GM10847 (cell line): ENCODE data around the gene ANKRD55.

Experiments
- POLR2A ChIP-seq: IDR thresholded peaks from 2 replicates; pipeline ENCODE4 v1.6.1; 2011; ENCODE audit not compliant: insufficient read length; ENCODE audit errors: extremely low read depth

Gene ANKRD55

DNA sequence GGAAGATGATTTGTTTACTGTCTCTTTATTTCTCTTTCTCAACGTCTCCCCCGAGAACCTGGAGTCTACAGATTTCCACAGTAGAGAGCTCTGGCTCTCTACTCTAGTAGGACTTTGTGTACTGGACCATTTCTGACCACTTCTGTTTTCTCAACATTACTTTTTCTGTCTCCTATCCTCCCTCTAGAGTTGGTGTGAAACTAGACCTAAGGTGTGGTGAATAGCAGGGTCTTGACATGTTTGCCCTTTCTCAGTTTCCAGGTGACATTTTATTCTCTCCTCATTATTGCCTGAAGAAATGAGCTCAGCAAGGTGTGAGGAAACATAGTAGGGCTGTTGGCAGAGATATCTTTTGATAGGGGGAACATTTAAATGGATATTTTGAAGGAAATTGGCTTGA is 176.3 kb downstream of the ANKRD55 start:
- no peak for TF ChIP-seq POLR2A

DNA sequence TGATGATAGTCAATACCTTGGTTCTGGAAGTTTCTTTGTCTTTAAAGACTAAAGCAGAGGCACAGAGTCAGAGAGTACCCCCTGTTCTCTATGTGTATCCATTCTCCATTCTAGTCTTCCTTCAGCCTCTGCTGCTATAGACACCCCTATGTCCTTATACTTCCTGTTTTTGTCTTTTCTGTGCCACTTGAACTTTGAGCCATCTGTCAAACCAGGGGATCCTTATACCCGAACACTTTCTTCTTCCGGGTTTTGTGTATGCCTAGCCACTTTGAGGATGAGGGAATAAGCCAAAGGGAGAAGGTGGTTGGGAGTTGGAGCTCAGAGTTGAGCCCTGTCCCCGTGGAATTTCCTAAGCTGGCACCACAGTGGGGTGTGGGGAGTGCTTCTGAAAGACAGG is 177.3 kb downstream of the ANKRD55 start:
- no peak for TF ChIP-seq POLR2A

DNA sequence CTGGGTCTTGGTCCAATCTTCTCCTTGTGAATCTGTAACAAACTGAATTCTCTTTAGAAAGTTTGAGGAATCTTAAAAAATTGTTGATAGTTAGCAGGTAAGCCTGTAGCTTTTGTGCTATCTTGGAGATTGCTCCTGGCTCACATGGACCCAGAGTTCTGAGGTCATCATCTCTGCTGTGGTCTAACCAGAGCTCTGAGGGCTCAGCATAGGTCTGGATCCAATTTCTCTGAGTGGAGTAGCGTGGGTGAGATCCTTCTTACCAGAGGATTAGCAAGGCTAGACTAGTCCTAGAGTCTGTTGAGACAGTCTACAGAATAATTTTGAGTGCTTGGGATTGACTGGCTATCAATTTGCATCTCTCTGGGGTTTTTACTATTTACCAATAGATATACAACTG is 177.8 kb downstream of the ANKRD55 start:
- TF ChIP-seq POLR2A: no peak

- no peak for TF ChIP-seq POLR2A
Observed at GRCh38 chr5:56054666-56055065, 178.5 kb downstream of the ANKRD55 start.

DNA sequence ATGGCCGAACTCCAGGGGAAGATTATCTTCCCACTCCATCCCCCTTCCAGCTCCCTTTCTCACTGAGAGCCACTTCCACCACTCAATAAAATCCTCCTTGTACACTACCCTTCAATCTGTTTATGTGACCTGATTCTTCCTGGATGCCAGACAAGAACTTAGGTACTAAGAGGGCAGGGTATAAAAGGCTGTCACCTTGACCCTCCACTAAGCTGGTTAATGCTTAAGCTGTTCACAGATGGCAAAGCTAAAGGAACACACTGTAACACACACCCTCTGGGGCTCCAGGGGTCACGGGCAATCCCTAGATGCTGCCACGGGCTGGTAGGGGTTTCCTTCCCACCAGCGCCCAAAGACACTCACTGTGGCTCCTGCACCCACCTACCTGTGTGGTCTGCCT is 179.8 kb downstream of the ANKRD55 start:
- no peak for TF ChIP-seq POLR2A

DNA sequence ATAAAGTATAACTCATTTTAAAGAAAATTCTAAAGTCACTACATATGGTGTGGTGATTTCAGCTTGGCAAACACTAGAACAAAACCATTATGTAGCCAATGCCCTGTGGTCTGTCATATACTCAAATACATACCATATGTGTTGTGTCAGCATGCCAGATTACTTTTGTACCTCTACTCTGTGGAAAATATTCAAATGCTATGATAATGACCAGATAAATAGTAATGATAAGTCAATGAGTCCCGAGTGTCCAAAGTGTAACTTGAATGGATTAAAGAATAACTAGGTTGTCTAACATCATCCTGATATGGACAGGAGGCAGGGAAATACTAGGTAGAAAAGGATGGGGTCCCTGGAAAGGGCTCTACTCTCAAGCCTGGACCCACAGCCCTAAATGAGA is 180.4 kb downstream of the ANKRD55 start:
- TF ChIP-seq POLR2A: no peak

- TF ChIP-seq POLR2A: no peak
Observed at GRCh38 chr5:56050551-56051255, 182.4 kb downstream of the ANKRD55 start.
